ENCODE data around the gene CEACAM21. TPM values are rescaled to one million over a fixed set of nuclear protein-coding genes. Genes with fewer than 3 reads are reported as not detected.

CEACAM21 gene
- total and polyA plus RNA-seq, 8 donors: 0.63 to 6.1 (median 2.0) TPM; not detected in 5

GRCh38 chr19:41533671-41534215 lies 42.2 kb upstream of the CEACAM21 start:
- Histone ChIP-seq H3K36me3 (no peaks in the 10 kb centered on the region), H3K4me3 (no peak overlapping the region), H3K9me3 (peaks cover 0 to 10% (median 4%) of the 10 kb centered on the region in 4 donors), H3K27me3 (peaks cover 0 to 32% (median 0%) of the 10 kb centered on the region in 3 donors), H3K27ac (no peak overlapping the region), H3K4me1 (peaks cover 0 to 11% (median 6%) of the 10 kb centered on the region in 4 donors)
- no peak for DNase-seq
- TF ChIP-seq POLR2AphosphoS5 (IDR thresholded peaks at IDR 0.05) (no peak), CTCF (IDR thresholded peaks at IDR 0.05) (no peak), EP300 (IDR thresholded peaks at IDR 0.05) (no peak), POLR2A (IDR thresholded peaks at IDR 0.05) (no peak)
- WGBS, 5 donors: 20 to 37% (median 27%) methylated on average over 1 of the region's 1 CpG
- intact Hi-C loops (cut with DNase I; ENCODE audit: low total_unique reads): no loop called here

- no peak for TF ChIP-seq POLR2A (IDR thresholded peaks at IDR 0.05)
- no peak for TF ChIP-seq CTCF (IDR thresholded peaks at IDR 0.05)
- TF ChIP-seq POLR2AphosphoS5 (IDR thresholded peaks at IDR 0.05): no peak
- TF ChIP-seq EP300 (IDR thresholded peaks at IDR 0.05): no peak
- peaks cover 0 to 41% (median 0%) of the 10 kb centered on the region in 3 donors for H3K27me3 ChIP-seq
- H3K9me3 ChIP-seq: peaks cover 0 to 10% (median 4%) of the 10 kb centered on the region in 4 donors
- no peak for DNase-seq
- H3K4me3 ChIP-seq: no peak overlapping the region
- H3K4me1 ChIP-seq: peaks cover 0 to 11% (median 6%) of the 10 kb centered on the region in 4 donors
- intact Hi-C loops (cut with DNase I; ENCODE audit: low total_unique reads): no loop called here
- WGBS, 5 donors: 46 to 68% (median 63%) methylated on average over 4 of the region's 4 CpGs
- H3K27ac ChIP-seq: peak overlapping the region in 2 of 5 donors; percentile 16 to 43
- H3K36me3 ChIP-seq: no peaks in the 10 kb centered on the region
Observed at GRCh38 chr19:41535029-41535622, 40.8 kb upstream of the CEACAM21 start.

- intact Hi-C loops (cut with DNase I; ENCODE audit: low total_unique reads): no loop called here
- peaks cover 0 to 10% (median 4%) of the 10 kb centered on the region in 4 donors for H3K9me3 ChIP-seq
- WGBS, 5 donors: 47 to 53% (median 48%) methylated on average over 1 of the region's 1 CpG
- no peak overlapping the region for H3K4me3 ChIP-seq
- no peak for TF ChIP-seq POLR2A (IDR thresholded peaks at IDR 0.05)
- TF ChIP-seq CTCF (IDR thresholded peaks at IDR 0.05): peak in 2 of 7 experiments; percentile 19 to 32
- DNase-seq: no peak
- no peaks in the 10 kb centered on the region for H3K36me3 ChIP-seq
- H3K27ac ChIP-seq: no peak overlapping the region
- peaks cover 0 to 39% (median 5%) of the 10 kb centered on the region in 3 donors for H3K27me3 ChIP-seq
- H3K4me1 ChIP-seq: peaks cover 0 to 5% (median 0%) of the 10 kb centered on the region in 4 donors
Observed at GRCh38 chr19:41537789-41538188, 38.2 kb upstream of the CEACAM21 start.

GRCh38 chr19:41540041-41540695 lies 35.8 kb upstream of the CEACAM21 start:
- Histone ChIP-seq H3K4me3 (no peak overlapping the region), H3K27ac (no peak overlapping the region), H3K36me3 (no peaks in the 10 kb centered on the region), H3K27me3 (peaks cover 0 to 39% (median 5%) of the 10 kb centered on the region in 3 donors), H3K9me3 (peaks cover 0 to 10% (median 4%) of the 10 kb centered on the region in 4 donors), H3K4me1 (peaks cover 0 to under 1% (median 0%) of the 10 kb centered on the region in 4 donors)
- DNase-seq: no peak
- WGBS, 5 donors: 47 to 56% (median 53%) methylated on average over 10 to 11 of the region's 11 CpGs
- intact Hi-C loops (cut with DNase I; ENCODE audit: low total_unique reads): no loop called here
- no peak for TF ChIP-seq CTCF (IDR thresholded peaks at IDR 0.05)
- TF ChIP-seq POLR2A (IDR thresholded peaks at IDR 0.05): no peak
- no peak for TF ChIP-seq POLR2AphosphoS5 (IDR thresholded peaks at IDR 0.05)
- no peak for TF ChIP-seq EP300 (IDR thresholded peaks at IDR 0.05)
